Measurements from ENCODE around the gene HGS. TPM values are rescaled to one million over a fixed set of nuclear protein-coding genes. Genes with fewer than 3 reads are reported as not detected.

The HGS gene
- total RNA-seq = 101 and 102 TPM in 2 replicates

DNA sequence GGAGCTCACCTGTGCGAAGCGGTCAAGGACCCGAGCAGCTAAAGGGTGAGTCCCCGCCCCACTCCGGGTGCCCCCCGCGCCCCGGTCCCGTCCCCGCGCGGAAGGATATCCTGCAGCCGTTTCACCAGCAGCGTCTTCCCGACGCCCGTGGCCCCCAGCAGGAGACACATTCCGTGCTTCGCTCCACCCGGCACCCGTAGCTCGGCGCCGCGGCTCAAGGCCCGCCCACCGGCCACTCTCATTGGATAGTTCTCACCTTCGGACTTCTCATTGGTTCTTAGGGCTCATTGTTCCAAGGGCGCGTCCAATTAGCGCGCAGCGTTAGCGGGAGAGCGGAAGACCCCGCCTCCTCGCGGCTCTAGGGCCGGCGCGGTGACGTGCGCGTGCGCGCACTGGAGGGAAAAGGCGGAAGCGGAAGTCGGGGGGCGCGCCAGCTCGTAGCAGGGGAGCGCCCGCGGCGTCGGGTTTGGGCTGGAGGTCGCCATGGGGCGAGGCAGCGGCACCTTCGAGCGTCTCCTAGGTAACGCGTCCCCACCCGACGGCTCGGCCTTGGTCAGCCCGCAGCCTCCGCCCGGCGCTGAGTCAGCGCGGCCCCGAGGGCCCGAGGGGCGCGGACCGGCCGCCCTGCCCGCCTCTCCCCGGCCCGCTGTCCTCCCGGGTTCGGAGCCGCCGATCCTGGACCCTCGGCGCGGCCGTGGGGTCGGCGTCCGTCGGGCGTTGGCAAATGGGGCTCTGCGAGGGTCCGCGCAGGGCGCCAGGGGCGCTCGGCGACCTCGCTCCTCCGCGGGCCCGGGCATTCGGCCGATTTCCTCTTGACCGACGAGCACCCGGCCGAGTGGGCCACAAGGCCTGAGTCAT, at the start of gene HGS, which contains the start of gene ARL16:
HGS (plus strand) TSS at position 428 of the 858 bp plus-strand sequence; CDS start at position 484, 56 bp downstream.
ARL16 (minus strand) TSS at position 214 of the 858 bp plus-strand sequence; CDS start at position 170, 44 bp downstream.

DNA sequence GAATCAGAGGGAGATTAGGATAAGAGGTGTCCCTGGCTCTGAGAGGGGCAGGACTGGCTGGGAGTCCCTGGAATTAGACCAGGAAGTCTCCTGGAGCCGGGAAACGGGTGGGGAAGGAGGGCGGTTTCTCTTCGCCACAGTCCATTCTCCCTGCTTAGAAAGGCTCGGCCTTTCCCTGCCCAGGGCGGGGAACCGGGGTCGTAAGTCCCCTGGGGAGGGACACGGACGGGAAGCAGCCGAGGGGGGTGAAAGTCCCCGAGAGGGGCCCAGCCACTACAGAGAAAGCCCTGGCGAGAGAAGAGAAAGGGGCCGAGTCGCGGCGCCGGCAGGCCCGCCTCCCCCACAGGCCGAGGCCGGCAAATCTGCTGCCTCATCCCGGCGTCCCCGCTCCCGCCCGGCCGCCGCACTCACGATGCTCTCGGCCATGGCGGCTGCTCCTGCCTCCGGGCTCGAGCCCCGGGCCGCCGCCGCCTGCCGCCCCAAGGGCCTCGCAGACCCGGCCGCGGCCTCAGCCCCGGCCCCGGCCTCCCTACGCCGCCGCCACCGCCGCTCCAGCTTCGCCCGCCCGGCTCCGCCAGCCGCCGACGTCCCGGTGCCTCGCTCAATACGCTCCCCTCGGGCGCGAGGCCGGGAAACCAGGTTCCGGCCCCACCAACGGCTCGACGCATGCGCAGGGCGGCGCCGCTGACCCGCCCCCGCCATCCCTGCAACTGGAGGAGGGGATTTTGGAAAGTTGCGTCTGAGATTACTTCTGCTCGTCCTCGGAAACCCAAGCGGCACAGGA, 47.1 kb upstream of the HGS start, which contains the start of the genes NPLOC4 and TSPAN10:
NPLOC4 (minus strand) TSS at position 608 of the 784 bp plus-strand sequence; CDS start at position 426, 182 bp downstream.
TSPAN10 (plus strand) TSS at position 692 of the 784 bp plus-strand sequence. CDS start 5,217 bp downstream, outside the sequence.

DNA sequence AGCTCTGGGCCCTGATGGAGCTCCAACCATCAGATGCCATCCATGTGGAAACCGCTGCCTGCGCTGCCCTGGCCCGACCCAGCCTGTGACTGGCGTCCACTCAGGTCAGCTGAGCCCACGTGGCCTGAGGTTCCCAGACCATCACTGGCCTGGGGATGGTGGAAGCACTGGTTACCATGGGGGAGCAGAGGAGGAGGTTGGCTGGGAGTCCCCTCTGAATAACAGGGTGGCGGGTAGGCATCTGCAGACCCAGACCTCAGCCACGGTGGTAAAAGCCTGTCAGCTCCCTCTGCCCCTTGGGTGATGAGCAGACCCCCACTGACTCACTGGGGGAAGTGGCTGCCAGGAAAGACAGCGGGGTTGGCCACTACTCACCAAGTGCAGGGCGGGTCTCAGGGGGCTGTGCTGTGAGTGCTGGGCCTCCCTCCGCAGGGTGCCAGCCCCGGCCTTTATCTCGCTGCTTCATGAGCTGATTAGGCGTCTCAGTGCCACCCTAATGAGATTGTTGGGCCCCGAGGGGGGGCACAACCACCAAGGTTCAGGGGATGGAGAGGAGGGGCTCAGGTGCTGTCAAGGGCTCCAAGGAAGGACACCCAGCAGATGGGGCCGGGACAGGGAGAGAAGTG, 27.6 kb upstream of the HGS start, which contains the start of gene PDE6G:
PDE6G (minus strand) TSS at position 425 of the 626 bp plus-strand sequence. CDS start 3,237 bp downstream, outside the sequence.

DNA sequence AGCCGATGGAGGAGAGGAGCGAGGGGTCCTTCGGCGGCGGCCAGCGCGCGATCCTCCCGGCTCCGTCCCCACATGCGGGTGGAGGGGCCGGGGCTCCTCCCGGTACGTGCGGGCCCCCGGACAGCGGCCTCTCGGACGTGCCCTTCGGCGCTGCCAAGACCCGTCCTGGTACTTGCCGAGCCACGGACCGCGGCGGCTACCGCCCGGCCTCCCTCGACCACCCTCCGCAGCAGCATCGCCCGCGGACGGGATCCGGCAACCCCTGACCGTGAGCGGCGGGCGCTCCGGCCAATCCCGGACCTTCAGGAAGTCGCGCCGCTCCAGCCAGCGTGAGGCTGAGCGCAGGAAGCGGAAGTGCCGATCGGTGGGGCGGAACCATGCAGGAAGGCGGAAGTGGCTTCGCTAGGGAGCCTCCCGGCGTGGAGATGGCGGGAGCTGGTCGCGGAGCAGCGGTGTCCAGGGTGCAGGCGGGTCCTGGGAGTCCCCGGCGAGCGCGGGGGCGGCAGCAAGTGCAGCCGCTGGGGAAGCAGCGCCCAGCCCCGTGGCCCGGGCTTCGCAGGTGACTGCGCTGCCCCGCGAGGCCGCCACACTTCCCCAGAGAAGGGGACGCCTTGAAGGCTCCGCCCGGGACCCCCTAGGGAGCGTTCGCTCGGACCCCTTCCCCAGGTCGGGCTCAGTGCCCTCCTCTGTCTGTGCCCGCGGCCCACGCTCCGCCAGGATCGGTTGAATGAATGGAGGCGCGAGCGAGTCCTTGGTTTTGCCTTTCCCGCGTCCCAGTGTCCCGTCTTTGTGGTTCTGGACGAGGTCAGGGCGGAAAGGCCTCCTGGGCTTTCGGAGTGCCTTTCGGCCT, 17.2 kb upstream of the HGS start, which contains the start of the genes CCDC137 and OXLD1:
CCDC137 (plus strand) TSS at position 396 of the 850 bp plus-strand sequence; CDS start at position 426, 30 bp downstream.
OXLD1 (minus strand) TSS at position 264 of the 850 bp plus-strand sequence; CDS start at position 236, 28 bp downstream.

DNA sequence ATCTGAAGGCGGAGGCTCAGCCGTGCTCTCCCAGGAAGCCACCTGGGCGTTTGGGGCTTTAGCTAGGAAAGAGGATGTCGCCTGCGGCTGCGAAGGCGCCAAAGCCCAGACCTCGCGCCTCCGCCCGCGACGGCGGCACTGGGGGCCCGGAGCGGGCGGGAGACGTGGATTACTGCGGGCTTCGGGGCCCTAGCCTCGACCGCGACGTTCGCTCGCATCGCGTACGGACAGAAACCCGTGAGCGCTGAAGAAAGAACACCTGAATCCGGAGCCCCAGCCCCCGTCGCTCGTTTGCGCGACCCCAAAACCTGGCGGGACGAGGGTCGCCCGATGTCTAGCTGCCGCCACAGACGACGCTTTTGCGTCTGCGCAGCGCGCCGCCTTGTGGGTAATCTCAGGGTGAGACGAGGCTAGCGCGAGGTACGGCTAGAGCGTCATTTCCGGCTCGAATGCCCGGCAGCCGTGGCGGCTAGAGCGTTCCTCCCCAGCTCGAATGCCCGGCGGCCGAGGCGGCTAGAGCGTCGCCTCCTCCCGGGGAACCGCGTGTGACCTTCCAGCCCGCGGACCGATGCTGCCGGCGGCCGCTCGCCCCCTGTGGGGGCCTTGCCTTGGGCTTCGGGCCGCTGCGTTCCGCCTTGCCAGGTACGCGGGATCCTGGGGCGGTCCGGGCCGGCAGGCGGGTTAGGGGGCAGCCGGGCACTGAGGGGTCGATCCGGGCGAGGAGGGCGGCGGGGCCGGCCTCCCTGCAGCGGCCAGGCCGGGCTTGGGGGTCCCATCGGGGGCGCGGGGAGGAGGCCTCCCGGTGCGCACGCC, 19.3 kb downstream of the HGS start, which contains the start of gene MRPL12:
MRPL12 (plus strand) TSS at position 434 of the 813 bp plus-strand sequence; CDS start at position 569, 135 bp downstream.

GRCh38 chr17:81711814-81712467, 28.1 kb downstream of the HGS start, which contains the start of gene SLC25A10:
TSS of gene SLC25A10 (plus strand) at chr17:81712284. CDS start at chr17:81712427, 143 bp downstream.

Other genes with a start within 250 kb of the HGS start
- gene ACTG1, start 171.2 kb upstream of the HGS start, total RNA-seq = 10,312 and 10,388 TPM in 2 replicates
- gene FSCN2, start 155.6 kb upstream of the HGS start, total RNA-seq = 0.15 TPM in 1 of 2 replicates, not detected in the other
- gene FAAP100, start 131.7 kb upstream of the HGS start, total RNA-seq = 26.6 and 30.3 TPM in 2 replicates
- gene NPLOC4, start 46.9 kb upstream of the HGS start, total RNA-seq = 46.4 and 48.6 TPM in 2 replicates
- gene TSPAN10, start 46.8 kb upstream of the HGS start, total RNA-seq = 0.34 and 0.59 TPM in 2 replicates
- 1.3 and 2.2 TPM in 2 replicates for gene PDE6G, start 27.5 kb upstream of the HGS start, total RNA-seq
- gene OXLD1, start 17.4 kb upstream of the HGS start, total RNA-seq = 47.1 and 52.9 TPM in 2 replicates
- 12.9 and 14.9 TPM in 2 replicates for gene CCDC137, start 17.3 kb upstream of the HGS start, total RNA-seq
- gene ARL16, start 214 bp upstream of the HGS start, total RNA-seq = 47.9 and 48.9 TPM in 2 replicates
- gene MRPL12, start 19.4 kb downstream of the HGS start, total RNA-seq = 123 and 155 TPM in 2 replicates
- gene SLC25A10, start 28.3 kb downstream of the HGS start, total RNA-seq = 32.7 and 38.0 TPM in 2 replicates
- not detected in 2 replicates for gene GCGR, start 120.1 kb downstream of the HGS start, total RNA-seq
- gene MCRIP1, start 149.3 kb downstream of the HGS start, total RNA-seq = 131 and 139 TPM in 2 replicates
- gene PPP1R27, start 151.0 kb downstream of the HGS start, total RNA-seq = not detected in 2 replicates
- gene P4HB, start 176.5 kb downstream of the HGS start, total RNA-seq = 1,092 and 1,218 TPM in 2 replicates
- gene ARHGDIA, start 187.3 kb downstream of the HGS start, total RNA-seq = 498 and 540 TPM in 2 replicates
- 243 and 244 TPM in 2 replicates for gene ALYREF, start 207.6 kb downstream of the HGS start, total RNA-seq
- 306 and 308 TPM in 2 replicates for gene ANAPC11, start 207.7 kb downstream of the HGS start, total RNA-seq
- gene NPB, start 218.2 kb downstream of the HGS start, total RNA-seq = 1.3 TPM in 2 replicates
- gene PCYT2, start 227.4 kb downstream of the HGS start, total RNA-seq = 138 and 142 TPM in 2 replicates
- gene SIRT7, start 234.2 kb downstream of the HGS start, total RNA-seq = 14.0 and 15.0 TPM in 2 replicates
- gene MAFG, start 243.7 kb downstream of the HGS start, total RNA-seq = 6.5 and 6.6 TPM in 2 replicates